GM19035 (cell line): Measurements from ENCODE around the gene EIF4G1.

Source experiments
- ATAC-seq: cut with Tn5 transposase; IDR thresholded peaks from one replicate; pipeline ENCODE4 v1.9.1; 2021; ENCODE audit not compliant: unreplicated experiment

EIF4G1 gene

GRCh38 chr3:184361932-184362667 is 47.7 kb downstream of the EIF4G1 start:
- peak; percentile 5 for ATAC-seq

DNA sequence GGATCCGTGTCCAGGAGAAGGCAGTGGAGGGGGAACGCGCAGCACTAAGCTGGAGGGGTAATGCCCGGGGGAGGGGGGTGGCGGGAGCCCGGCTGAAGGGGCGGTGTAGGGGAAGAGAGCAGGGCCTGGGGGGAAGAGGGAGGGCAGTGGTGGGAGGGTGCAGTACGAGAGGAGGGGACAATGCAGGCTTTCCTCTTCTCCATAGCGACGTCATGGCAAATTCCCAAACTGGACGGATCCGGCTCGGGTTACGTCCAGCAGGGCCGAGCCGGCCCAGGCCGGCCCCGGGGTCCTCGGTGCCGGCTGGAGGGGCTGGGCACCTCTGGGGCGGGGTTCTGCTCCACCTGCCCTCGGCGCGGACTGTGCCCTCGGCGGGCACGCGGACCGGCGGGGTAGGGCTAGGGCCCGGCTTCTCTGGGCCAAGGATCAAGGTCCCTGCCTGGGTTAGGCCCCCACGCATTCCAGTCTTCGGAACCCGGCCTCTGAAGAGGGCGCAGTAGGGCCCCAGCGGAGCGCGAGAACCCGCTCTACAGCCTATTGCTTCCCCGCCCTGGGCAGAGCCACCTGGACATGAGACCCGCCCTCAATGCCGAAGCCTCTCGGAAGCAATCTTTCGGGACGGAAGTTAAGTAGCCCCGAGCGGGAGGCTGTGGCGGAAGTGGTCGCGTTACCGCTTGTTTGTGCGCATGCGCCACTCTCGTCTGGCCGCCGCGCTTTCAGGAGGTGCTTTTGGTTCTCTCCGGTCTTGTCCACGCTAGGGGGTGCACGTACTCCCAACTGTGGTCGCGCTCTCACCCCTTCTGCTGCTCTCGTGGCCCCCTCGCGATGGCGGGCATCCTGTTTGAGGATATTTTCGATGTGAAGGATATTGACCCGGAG is 48.5 kb downstream of the EIF4G1 start:
- ATAC-seq, result peak; percentile 83

GRCh38 chr3:184366619-184367289 is 52.3 kb downstream of the EIF4G1 start:
- ATAC-seq, result no peak

DNA sequence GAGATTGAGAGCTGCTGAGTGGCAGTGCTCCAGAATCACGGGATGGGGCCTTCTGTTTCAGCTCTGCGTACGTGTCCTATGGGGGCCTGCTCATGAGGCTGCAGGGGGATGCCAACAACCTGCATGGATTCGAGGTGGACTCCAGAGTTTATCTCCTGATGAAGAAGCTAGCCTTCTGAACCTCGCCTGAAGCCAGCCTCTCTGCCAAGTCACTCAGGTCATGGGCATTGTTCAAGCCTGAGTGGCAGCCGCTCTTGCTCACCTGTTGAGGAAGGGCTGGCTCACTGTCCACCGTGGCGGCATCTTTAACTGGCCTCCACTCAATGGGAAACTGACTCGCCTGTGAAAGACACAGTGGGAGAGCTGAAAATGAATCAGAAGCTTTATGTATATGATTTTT is 53.7 kb downstream of the EIF4G1 start:
- no peak for ATAC-seq

DNA sequence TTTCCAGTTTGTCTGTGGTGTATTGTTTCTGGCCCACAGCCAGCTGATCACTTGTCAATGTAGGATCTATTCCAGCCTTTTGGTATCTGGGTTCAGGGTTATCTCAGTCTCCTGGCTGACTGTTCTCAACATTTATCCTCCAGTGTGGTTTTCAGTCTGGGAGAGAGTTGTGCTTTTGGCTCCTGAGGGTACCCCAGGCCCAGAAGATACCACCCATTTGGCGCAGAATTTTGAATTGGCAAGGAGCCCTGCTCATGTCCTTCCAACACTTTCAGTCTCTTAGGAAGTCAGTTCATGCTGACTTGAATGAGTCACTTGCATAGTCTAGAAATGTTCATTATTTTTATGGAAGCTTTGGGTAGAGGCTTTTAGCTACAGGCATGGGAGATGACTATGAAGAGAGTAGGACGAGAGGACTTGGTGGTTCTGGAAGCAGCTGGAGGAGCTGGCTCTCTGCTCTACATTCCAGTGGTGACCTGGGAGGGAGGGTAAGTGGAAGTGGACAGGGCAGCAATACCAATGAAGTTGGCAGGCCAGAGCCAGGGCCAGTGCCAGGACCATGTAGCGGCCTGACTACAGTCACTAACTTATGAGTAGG is 54.3 kb downstream of the EIF4G1 start:
- ATAC-seq, result no peak

- ATAC-seq, result no peak
Observed at GRCh38 chr3:184371570-184372018, 57.2 kb downstream of the EIF4G1 start.

- no peak for ATAC-seq
Observed at GRCh38 chr3:184372296-184372821, 58.0 kb downstream of the EIF4G1 start.

DNA sequence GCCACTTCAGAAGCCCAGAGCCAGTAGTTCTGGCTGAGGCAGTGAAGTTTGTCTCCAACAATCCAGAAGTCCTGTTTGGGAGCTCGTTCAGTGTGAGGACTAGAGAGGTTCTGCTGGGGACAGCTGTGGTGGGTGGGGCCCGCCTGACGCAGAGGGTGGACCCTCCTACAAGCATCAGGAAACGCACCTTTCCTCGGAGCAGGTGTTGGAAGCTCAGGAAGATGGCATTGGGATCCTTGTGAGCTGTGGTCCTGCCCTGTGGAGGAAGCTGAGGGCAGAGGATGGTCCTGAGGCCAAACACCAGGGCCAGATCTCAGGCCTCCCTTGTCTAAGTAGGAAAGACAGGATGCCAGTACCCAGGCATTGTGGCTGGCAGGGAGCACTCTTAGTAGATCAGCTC is 58.5 kb downstream of the EIF4G1 start:
- ATAC-seq, result no peak

DNA sequence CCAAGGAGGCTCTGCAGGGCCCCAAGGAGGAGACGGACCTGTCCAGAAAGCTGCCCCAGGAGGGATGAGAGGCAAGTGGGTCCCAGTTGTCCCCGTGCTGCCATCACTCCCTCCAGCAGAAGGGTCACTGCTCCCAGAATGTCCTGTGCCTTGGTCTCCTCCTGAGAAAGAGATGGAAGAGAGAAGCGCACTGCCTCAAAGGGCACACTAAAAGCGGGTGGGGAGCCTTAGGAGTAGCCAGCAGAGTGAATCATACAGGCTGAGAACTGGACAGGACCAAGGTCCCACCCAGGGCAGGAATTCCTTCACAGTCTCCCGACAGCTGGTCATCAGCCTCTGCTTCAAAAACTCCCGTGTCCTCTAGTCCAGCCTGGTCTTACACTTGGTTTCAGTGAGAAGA is 59.0 kb downstream of the EIF4G1 start:
- no peak for ATAC-seq

DNA sequence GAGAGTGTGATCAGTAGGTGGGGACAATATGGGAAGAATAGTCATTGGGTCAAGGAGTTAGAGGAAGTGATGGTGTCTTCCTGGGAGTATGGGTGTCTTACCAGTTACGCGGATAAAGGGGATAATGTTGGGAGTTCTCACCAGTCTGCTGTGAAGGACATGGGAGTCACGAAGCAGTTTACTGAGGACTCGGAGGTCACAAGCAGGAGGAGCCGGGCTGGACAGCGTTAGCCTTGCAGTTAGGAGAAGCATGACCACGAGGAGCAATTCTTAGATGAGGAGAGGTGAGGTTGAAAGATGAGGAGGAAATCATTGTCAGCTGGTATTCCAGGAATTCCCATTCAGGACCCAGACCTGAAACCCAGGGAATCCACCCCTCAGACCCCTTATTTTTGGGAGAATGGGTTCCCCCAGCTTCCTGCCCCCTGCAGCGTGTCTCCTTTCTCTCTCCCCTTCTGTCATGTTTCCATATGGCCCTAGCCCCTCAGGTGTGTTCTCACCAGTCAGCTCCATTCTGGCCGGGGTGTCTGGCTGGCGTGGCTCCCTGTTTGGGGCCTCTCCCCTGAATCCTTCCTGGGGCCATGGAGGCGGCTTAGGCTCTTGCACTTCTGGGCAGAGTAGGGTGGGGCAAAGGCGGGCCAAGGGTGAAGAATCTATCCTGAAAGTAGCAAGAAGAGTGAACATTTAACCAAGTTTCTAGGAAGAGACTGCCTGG is 61.5 kb downstream of the EIF4G1 start:
- ATAC-seq, result no peak

DNA sequence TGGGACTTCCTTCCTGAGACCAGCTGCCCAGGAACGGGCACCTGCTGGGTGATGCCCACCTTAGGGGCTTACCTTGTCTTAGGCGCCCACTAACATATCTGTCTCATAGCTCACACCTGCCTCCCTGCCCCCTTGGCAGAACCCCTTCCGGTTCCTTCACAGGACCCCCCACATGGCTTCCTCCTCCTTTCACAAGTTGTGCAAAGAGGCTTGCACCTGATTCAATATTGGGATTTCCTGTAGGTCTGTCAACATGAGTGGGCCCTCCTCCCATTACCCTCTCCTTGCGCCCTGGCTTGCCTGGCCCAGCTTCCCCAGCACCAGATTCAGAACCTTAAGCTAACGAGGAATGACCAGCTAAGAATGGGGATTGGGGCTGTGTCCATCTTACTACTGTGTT is 63.0 kb downstream of the EIF4G1 start:
- ATAC-seq, result no peak

DNA sequence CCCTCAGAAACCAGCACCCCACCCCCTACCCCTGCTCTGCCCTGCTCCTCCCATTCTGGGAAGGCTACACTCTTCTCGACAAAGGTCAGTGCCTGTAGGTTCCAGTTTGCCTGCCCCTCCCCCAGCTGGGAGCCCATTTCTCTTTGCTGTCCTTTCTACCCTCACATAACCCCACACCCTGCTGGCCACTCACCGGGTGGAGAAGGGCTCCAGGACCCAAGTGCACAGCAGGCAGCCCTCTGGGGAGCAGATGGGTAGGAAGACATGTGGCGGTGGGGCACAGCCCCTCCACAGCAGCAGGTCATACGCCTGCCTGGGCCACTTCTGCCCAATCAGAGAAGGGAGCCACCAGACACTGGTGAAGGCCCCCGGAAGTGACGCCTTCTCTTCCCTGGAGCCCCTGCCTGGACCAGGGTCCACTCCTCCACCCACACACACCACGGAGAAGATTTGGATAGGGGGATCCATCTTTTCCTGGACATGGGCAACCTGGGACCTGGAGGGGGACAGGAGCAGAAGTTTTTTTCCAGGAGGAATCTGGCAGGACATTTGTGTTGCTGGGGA is 63.6 kb downstream of the EIF4G1 start, which contains the start of gene THPO:
THPO (minus strand) TSS at position 326 of the 564 bp plus-strand sequence. CDS start 1,948 bp downstream, outside the sequence.
- no peak for ATAC-seq

GRCh38 chr3:184378651-184379357 is 64.4 kb downstream of the EIF4G1 start:
- ATAC-seq, result no peak

- ATAC-seq, result no peak
Observed at GRCh38 chr3:184379358-184380184, 65.2 kb downstream of the EIF4G1 start, which contains the start of gene CHRD. Gene CHRD (plus strand): TSS chr3:184380054. CDS start chr3:184380319, 265 bp downstream.

DNA sequence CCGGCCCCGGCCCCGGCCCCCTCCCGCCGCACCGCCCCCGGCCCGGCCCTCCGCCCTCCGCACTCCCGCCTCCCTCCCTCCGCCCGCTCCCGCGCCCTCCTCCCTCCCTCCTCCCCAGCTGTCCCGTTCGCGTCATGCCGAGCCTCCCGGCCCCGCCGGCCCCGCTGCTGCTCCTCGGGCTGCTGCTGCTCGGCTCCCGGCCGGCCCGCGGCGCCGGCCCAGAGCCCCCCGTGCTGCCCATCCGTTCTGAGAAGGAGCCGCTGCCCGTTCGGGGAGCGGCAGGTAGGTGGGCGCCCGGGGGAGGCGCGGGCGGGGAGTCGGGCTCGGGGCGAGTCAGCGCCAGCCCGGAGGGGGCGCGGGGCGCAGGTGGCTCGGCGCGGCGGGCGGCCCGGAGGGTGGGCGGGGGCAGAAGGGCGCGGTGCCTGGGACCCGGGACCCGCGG is 65.8 kb downstream of the EIF4G1 start:
- no peak for ATAC-seq

GRCh38 chr3:184380627-184381260 is 66.3 kb downstream of the EIF4G1 start:
- no peak for ATAC-seq
